SK-N-MC (cell line): ENCODE data around the gene DNAJB6.

Experiments used
- EZH2 ChIP-seq: fragments of 200-600 bp; sonication (generic); IDR thresholded peaks from one replicate; pipeline ENCODE4 v1.6.1; 2017; ENCODE audit warnings: antibody characterized with exemption
- FOXP2 ChIP-seq: optimal IDR thresholded peaks from 2 replicates; pipeline ENCODE3; 2011; ENCODE audit warnings: mild to moderate bottlenecking, moderate library complexity; ENCODE audit not compliant: insufficient read depth; ENCODE audit errors: extremely low read length, control extremely low read depth
- POLR2AphosphoS5 ChIP-seq: IDR thresholded peaks from 2 replicates; pipeline ENCODE4 v1.6.1; 2012; ENCODE audit warnings: mild to moderate bottlenecking, low read depth, low read length, borderline replicate concordance

DNA sequence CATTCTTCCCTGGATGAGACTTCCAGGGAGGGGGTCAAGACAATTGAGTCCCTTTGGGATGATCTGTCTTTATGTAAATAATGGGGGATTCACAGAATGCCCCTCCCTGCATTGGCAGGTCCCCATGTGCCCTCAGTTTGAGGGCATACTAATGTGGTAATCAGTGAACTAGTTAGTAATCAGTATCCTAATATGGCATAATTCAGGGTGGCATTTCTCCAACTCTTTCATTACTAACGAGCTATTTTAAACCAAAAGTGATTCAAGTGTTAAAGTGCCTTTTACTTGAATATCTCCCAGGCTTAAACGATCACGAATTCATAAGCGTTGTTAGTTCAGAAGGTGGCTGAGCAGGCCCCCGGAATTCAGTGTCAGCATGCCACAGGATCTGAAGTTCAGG lies 1.6 kb upstream of the DNAJB6 start:
- TF ChIP-seq POLR2AphosphoS5 = no peak
- TF ChIP-seq EZH2 = no peak
- TF ChIP-seq FOXP2 = no peak
